Measurements from ENCODE around the gene TRAF3IP1. TPM values are rescaled to one million over a fixed set of nuclear protein-coding genes. Genes with fewer than 3 reads are reported as not detected.

The TRAF3IP1 gene
- total and polyA plus RNA-seq, 2 of the 13 experiments (the other 11 are each of a cell fraction or from before 2014, with no cell fraction given): 4.1 to 12.9 TPM

DNA sequence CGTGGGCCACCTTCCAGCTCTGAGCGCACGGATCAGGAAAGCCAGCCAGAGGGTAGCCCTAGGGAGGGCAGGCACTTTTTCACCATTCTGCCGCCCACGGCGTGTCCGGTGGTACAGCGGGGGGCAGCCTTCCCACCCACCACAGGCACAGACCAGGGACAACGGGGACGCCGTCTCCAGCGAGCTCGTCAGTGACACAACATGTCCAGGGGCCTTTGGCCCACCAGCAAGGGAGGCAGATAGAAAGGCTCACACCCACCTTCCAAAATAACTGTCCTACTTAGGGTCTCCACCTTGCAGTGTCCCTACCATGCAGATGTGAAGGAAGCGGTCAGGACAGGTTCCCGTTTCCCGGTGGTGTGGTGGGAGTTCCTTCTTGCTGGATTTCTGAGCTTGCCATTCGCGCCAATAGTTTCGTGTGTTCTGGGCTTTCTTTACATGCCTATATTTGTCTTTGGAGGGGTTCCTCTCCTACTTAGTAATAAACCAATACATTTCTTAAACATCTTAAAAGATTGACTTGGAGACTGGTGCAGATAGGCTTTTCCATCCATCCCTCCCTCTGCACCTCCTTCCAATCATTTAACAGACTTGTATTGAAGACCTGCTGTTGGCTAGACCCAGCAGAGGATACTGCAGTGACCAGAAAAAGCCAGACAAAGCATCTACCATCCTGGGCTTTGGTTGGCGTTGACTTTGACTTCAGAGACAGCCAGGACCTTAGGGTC, 107.3 kb downstream of the TRAF3IP1 start (continued):
- no peak for TF ChIP-seq ZNF703 (CRISPR knock-in tag; IDR thresholded peaks at IDR 0.05; ENCODE audit: borderline replicate concordance)
- no peak for TF ChIP-seq ZSCAN29 (CRISPR knock-in tag; conservative IDR thresholded peaks at IDR 0.05)
- TF ChIP-seq MBD4 (IDR thresholded peaks at IDR 0.05; ENCODE audit: borderline replicate concordance, low read length): no peak
- TF ChIP-seq MED8 (CRISPR knock-in tag; IDR thresholded peaks at IDR 0.05; ENCODE audit: insufficient replicate concordance): no peak
- no peak for TF ChIP-seq SIX4 (CRISPR knock-in tag; IDR thresholded peaks at IDR 0.05)
- no peak for TF ChIP-seq ZNF776 (CRISPR knock-in tag; IDR thresholded peaks at IDR 0.05)
- no peak for TF ChIP-seq MIER2 (CRISPR knock-in tag; IDR thresholded peaks at IDR 0.05)
- no peak for TF ChIP-seq KDM6A (CRISPR knock-in tag; IDR thresholded peaks at IDR 0.05; ENCODE audit: low read depth)
- no peak for TF ChIP-seq ZNF224 (CRISPR knock-in tag; IDR thresholded peaks at IDR 0.05)
- no peak; the same call in 1 of the 2 replicates for TF ChIP-seq KDM2A (CRISPR knock-in tag; IDR thresholded peaks at IDR 0.05; ENCODE audit: borderline replicate concordance, low read depth)
- no peak for TF ChIP-seq ZNF121 (CRISPR knock-in tag; IDR thresholded peaks at IDR 0.05)
- no peak for TF ChIP-seq ZSCAN12 (CRISPR knock-in tag; IDR thresholded peaks at IDR 0.05)
- no peak for TF ChIP-seq DMAP1 (CRISPR knock-in tag; IDR thresholded peaks at IDR 0.05)
- TF ChIP-seq, protein P1, sequence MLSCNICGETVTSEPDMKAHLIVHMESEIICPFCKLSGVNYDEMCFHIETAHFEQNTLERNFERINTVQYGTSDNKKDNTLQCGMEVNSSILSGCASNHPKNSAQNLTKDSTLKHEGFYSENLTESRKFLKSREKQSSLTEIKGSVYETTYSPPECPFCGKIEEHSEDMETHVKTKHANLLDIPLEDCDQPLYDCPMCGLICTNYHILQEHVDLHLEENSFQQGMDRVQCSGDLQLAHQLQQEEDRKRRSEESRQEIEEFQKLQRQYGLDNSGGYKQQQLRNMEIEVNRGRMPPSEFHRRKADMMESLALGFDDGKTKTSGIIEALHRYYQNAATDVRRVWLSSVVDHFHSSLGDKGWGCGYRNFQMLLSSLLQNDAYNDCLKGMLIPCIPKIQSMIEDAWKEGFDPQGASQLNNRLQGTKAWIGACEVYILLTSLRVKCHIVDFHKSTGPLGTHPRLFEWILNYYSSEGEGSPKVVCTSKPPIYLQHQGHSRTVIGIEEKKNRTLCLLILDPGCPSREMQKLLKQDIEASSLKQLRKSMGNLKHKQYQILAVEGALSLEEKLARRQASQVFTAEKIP (CRISPR knock-in tag; IDR thresholded peaks at IDR 0.05; ENCODE audit: borderline replicate concordance): no peak
- no peak for TF ChIP-seq ZNF235 (CRISPR knock-in tag; IDR thresholded peaks at IDR 0.05; ENCODE audit: borderline replicate concordance)
- TF ChIP-seq DNMT1 (CRISPR knock-in tag; IDR thresholded peaks at IDR 0.05): no peak
- TF ChIP-seq GABPA (IDR thresholded peaks at IDR 0.05; ENCODE audit: low read depth, low read length): no peak; the same call in 1 of the 2 replicates
- TF ChIP-seq GABPA (CRISPR knock-in tag; IDR thresholded peaks at IDR 0.05; ENCODE audit: low read depth): peak; percentile 62; the same call in 1 of the 2 replicates
- TF ChIP-seq SMC3 (IDR thresholded peaks at IDR 0.05; ENCODE audit: low read length): no peak
- TF ChIP-seq ZNF331 (CRISPR knock-in tag; IDR thresholded peaks at IDR 0.05): no peak
- no peak for TF ChIP-seq RAD21 (CRISPR knock-in tag; IDR thresholded peaks at IDR 0.05)
- no peak for TF ChIP-seq MTA1 (CRISPR knock-in tag; IDR thresholded peaks at IDR 0.05; ENCODE audit: borderline replicate concordance)
- TF ChIP-seq LRRFIP1 (CRISPR knock-in tag; conservative IDR thresholded peaks at IDR 0.05): no peak
- no peak for TF ChIP-seq ATAD3A (CRISPR knock-in tag; IDR thresholded peaks at IDR 0.05)
- no peak for TF ChIP-seq CSRNP2 (CRISPR knock-in tag; conservative IDR thresholded peaks at IDR 0.05; ENCODE audit: low read depth)
- no peak for TF ChIP-seq TRIM22 (IDR thresholded peaks at IDR 0.05)
